ENCODE data around the gene CDH8.
"Not testable (repeated sequence)": the region's sequence is repeated elsewhere in the genome, so short reads cannot be mapped to it uniquely, and the experiment has no call there.

CDH8 gene

DNA sequence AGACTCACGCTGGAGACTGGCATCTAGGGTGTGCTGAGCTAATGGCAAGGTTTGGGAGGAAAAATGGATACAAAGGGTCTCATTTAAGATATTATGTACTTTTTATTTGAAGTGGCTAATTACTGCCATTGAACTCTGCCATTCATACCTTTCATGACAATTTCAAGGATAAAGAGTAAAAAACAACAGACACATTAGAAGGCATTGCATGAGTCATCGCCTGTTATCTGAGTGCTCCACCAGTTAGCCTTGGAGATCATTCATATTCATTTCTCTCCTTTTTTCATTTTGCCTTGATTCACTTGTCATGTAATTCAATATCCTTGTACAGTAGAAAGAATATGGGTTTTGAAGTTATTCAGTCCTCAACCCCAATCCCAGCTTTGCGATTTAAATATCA is 109.5 kb downstream of the CDH8 start:
- DNase-seq: no peak

DNA sequence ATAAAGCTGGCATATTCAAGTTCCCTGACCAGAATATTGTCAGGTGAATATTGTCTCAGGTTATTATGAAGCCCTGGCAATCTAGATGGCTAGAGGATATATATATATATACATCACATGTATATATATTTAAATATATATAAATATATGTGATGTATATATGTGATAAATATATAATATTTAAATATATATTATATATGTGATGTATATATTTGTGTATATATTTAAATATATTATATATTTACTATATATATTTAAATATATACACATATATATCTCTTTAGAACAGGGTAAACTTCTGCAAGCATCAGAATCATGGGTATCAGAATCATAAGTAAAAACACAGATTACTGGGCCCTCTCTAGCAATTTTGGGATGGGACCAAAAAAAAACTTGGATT is 112.6 kb downstream of the CDH8 start:
- no peak for DNase-seq

DNA sequence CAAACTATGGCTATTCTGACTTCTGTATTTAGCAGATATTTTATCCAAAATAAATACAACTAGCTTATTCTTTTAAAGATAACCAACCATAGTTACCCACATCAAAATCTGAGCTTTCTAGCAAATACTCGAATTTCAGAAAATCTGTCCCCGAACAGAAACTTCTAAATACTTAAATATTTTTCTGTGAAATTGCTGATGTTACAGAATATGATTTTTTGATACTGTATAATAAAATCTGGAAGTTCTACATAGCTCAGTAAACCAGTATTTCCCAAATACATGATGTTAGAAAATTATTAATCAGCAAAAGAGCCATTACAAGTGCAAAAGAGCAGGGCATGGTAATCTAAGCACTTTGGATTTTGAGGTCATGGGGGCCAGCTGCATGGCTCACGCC is 114.9 kb downstream of the CDH8 start:
- DNase-seq: no peak

DNA sequence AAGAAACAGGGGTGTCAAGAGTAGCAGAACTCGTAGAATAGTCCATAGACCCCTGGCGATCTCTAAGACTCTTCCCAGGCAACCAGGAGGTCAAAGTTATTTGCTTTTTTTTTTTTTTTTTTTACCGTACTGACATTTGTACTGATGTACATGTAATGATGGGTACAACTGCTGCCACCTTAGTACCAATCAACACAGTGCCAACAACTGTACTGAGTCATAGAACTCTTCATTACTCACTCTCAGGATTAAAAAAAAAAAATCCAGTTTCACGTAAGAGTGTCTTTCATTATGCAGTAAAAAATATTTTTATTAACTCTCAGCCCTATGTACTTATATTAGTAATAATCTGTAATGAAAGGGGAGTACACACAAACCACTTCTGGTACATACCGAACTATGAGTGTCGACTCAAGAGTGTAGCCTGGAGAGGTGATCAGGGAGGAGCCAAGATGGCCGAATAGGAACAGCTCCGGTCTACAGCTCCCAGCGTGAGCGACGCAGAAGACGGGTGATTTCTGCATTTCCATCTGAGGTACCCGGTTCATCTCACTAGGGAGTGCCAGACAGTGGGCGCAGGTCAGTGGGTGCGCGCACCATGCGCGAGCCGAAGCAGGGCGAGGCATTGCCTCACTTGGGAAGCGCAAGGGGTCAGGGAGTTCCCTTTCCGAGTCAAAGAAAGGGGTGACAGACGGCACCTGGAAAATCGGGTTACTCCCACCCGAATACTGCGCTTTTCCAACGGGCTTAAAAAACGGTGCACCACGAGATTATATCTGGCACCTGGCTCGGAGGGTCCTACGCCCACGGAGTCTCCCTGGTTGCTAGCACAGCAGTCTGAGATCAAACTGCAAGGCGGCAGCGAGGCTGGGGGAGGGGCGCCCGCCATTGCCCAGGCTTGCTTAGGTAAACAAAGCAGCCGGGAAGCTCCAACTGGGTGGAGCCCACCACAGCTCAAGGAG is 118.1 kb downstream of the CDH8 start:
- DNase-seq: not testable (repeated sequence)

DNA sequence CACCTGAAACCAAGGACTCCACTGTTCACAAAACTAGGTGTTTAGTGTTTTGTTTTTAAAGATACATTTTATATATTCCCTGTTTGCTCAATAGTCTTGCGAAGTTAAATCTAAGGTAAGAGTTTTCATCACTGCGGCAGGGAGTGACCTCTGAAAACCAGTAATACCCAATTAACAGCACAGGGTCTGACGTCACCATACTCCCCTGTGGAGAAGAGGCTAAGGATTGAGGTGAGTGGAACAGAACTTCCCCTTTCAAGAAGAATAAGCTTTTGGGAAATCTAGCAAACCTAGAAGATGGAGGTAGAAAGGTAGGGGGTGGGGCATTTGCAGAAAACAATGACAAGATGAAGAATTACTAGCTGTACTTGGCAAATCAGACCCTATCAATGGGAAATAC is 120.7 kb downstream of the CDH8 start:
- no peak for DNase-seq

DNA sequence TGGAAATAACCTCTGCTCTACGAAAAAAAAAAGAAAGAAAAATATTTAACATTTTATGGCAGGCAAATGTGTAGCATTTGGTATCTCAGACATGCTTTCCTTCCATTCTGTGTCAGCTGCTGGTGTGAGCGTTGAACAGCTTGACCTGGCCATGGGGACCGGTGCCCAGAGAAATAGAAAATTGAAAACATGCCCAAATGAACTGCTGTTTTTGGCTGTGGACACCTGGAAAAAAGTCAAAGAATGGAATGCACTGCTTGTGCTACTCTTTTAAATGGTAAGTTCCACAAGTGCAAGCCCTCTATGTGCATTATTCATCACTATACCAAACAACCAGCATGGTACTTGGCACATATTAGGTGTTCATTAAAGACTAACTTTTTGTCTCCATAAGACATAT is 127.2 kb downstream of the CDH8 start:
- no peak for DNase-seq

DNA sequence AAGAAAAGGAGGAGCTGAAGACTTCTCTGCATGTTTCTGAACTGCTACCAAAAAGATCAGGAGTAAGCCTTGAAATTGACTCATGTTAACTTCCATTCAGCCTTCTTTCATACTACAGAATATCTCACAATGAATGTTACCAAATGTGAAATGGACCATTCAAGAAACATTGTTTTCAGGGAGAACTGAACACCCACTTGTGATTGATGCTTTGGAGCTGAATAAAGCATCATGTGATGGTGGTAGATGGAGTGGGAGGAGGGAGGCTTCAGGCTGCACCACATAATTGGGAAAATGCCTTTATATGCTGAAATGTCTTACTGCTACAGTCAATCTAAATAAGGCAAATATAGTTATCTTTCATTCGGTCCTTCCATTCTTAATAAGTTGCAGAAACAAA is 127.8 kb downstream of the CDH8 start:
- DNase-seq: no peak

DNA sequence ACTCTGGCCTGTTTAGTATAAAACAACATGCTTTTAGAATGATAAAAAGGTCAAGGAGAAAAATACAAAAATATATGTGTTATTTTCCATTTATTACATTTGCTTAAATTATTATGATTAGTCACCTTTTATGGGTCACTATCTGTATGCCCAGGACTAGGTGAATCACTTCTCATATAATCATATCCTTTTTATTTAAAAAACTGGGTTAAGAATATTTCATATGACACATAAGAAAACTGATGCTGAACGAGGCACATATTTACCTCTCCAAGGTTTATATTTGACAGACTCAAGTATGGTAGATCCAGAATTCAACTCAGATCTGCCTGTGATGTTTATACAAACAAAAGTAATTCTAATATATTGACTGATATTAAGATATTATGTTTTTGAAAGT is 134.5 kb downstream of the CDH8 start:
- DNase-seq: no peak

DNA sequence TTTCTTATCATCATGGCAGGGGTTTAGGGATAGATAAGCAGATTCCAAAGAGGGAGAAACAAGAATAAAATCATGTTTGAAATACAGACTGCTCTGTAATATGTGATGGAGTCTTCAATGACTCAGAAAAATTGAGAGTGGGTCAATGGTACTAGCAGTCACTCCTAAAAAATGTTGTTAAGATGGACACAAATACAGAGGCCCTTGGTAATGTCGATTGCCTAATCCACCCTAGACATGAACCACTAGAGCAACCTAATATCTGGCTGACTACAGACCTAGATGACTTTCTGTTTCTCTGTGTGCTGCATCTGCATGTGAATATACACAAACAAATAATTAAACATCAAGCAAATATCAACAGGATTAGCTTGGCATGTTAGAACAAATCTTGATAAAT is 135.8 kb downstream of the CDH8 start:
- DNase-seq: peak; percentile 75

DNA sequence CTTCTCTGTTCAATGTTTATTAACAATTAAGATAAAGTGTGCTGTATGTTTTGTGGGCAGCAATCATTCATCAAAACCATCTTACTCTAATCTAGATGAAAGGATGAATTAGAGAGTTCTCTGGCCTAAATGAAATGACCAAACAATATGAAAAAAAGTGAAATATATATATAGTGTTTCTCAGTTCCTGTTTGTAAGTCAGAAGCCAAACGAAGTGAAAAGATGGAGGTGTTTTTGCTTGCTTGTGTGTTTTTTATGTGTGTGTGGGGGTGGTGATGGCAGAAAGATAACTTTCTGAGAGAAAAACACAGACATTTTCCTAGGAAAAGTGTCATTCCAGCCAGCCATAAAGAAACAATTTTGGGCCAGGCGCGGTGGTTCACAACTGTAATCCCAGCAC is 138.6 kb downstream of the CDH8 start:
- no peak for DNase-seq

DNA sequence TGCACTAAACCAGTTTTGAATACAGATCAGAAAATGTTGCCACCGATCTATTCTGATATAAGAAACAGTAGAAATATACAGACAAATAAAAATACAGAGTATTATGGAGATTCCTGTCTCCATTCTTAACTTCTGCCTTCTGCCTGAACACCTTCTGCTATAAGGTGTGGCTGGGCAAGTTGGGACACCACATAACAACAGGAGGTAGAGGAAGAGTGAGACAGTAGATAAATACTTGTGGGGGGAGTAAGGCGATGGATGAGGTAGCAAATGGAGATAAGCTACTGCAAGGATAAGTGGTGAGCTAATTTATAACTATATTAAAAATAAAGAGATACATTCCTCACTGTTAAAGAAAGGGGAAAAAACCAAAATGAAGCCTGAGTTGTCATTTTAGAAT is 143.7 kb downstream of the CDH8 start:
- DNase-seq: no peak

DNA sequence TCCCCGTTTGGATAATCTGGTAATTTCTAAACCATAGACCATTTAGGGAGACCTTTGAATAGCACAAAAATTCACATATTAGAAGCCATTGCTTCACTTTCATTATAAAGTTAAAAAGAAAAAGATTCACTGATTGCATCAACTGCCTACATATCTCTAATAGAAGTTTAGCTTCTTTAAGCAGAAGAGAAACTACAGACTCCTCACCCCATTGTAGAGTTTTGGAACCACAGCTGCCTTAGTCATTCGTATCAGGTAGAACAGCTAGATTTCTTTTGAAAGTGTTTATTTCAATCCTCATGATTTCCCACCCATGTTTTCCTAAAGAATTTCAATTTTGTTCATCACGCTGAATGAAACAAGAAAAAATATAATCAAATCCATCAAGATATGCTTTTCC is 144.8 kb downstream of the CDH8 start:
- no peak for DNase-seq

DNA sequence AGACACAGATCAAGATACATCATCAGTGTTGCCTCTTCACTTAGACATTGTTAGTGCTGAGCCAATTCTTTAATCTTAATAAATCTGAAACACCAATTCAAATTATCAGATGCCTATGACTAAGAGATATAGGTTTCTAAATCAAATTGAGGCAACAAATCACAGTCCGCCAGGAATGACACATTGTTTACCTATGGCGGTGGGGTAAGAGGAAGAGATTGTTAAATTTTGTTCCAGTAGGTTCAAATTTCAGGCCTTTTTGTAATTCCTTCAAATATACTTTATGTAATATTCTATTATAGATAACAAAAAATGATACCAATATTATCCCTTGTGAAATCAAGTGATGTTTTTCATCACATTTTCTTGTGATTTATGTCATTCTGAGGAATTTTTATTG is 145.9 kb downstream of the CDH8 start:
- no peak for DNase-seq

DNA sequence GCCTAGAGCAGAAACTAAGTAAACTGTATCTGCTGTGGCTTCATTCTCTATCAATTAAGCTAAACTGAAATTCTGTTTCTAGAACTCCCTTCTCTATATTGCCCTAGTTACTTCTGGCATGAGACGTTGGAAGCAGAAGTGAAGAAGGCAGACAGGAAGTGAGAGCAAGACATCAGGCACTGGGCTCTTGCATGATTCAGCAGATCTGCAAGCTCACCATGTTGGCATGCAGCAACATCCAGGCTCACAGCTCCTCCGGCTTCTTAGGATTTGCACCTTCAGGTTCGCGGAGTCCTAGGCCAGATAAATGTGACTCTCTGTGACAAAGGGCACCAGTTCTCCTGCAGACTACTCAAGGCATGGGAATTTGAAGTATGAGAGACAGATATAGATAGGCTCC is 148.3 kb downstream of the CDH8 start:
- DNase-seq: peak; percentile 81

DNA sequence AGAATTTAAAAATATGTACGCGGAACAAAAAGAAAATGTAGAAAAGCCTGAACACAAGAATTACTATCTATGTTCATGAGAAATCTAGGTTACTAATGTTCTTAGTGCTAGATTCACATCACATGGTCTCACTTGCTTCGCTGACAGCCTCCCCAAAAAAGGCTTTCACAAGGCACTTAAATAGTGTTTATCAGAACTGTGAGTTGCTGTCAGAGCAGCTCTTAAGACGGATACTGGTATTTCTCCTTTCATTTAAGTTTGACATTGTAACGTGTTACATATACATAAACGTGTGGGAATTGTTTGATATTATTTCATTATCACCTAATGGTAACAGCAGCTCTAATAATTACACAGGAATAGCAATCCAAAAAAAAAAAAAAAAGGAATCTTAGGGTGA is 150.9 kb downstream of the CDH8 start:
- no peak for DNase-seq

DNA sequence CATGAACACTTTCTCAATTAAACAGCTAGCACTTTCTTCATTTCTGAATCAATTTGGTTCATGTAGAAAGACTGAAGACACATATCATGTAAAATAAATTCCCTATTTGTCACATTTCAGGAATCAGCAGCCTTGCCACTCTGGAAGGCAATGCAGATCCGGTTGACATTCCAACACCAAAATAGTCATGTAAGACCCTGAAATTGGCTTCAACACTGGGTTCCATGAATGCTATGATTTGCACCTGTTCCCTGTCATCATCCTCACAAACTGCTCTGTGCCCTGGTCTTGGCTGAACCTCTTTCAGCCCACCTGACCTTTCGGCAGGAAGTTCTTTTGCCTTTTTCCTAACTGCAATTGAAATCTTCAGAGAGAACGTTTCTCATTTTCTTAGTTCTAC is 156.9 kb downstream of the CDH8 start:
- DNase-seq: no peak

DNA sequence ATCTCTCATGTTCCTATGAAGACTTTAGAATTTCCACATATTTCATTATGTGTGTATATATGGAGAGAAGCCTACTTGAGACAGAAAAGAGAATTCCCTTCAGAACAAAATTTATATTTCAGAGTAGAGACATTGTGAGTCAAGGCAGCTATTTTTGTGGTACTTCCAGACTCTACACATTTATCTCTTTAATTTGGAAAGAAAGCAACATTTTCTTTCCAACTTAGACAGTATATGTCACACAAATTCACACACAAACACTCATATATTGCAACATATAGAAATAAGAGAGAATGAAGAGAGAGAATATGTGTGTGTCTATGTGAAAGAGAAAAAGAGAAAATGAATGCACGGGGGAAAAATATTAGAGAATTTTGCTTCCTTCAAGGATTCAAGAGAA is 158.8 kb downstream of the CDH8 start:
- DNase-seq: peak; percentile 11

DNA sequence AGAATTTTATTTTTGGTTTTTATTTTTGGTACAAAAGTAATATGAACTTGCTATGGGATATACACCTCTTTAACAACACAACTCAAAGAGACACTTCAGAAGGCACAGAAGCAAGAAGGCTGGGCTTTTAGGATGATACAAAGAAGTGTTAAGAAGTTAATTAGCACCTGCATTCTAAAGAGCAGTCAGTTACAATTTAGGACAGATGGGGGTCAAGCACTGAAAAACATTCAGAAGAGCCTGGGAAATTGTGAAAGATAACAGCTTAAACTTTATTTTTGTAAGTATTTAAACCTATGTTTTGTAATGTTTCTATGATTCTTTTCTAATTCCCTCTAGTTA is 163.5 kb downstream of the CDH8 start:
- DNase-seq: no peak

DNA sequence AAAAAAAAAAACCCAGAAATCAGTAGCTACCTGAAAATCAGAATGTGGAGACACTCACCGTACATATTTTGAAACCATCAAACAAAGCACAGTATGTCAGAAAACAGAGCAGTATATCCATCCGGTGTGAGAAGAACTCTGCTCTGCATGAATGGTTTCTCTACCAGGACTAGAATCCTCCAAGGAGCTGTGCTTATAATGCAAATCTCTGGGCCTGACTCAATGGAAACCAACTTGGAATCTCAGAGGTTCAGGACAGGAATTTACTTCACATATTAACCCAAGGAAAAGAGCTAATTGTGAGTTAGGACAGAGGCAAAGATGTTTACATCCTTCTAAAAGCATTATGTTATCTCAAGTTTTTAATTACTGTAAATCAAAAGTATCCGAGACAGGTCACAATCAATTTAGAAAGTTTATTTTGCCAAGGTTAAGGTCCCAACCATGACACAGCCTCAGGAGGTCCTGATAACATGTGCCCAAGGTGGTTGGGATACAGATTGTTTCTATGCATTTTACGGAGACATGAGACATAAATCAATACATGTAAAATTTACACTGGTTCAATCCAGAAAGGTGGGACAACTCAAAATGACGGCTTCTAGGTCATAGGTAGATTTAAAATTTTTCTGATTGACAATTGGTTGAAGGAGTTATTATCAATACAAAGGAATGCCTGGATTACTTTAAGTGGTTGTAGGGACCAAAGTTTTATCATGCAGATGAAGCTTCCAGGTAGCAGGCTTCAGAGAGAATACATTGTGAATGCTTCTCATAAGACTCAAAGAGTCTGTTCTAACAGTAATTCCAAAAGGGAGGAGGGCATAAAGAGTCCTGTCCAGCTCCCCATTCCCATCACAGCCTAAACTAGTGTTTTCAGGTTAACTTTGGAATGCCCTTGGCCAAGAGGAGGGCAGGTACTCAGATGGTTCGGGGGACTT is 164.1 kb downstream of the CDH8 start:
- DNase-seq: no peak

DNA sequence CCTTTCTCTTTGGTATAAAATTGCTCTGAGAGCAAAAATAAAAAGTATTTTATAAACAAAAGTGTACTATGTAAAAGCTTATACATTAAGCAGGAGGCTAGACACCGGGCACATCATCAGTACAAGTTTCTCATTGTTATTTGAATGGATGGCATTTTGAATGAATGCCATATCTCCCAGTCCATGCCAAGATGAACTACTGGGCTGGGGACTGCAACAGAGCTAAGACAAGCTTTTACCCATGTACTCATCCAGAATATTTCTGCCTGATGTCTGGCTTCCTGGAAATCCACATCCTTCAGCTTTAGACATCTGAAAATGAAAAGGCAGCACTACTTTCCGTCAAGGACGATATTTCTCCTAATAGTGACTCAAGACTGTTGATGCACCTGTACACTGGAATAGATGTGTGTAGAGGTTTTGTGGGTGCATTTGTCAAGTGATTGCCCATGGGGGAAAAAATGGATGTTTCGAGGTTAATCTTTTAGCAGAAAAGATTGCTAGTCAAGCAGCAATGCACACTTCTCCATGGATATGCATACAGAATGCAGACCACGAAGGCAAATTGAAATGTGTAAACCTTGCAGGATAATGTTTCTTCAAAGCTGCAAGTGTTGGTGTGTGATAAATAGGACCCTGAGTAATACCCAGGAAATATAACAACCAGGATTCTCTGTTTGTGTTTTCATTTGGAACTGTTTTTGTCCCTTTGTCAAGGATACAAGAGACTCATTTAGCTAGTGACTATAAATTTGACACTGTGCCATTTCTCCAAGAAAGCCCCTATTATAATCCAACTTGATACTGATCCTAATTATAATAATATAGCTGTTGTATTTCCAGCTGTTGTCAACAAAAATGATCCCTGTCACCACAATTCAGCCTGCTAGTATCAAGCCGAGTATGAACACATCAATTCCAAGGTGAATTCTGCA is 173.8 kb downstream of the CDH8 start:
- no peak for DNase-seq

DNA sequence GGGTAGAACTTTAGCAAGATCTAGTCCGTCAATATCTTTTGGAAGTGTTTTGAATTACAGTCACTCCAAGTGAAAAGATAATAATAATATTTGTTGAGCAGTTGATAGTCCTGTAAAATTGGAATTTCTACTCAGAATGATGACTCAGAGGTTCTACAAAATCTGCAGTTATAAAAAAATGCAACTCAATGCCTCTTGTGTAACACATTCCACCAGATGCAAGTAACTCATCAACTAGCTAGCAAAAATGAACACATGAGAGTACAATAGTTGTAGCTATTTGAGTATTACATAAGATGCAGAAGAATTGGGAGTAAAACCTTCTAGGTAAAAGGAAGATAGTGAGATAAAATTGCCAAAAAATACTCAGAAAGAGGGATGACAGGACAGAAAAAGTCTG is 177.2 kb downstream of the CDH8 start:
- DNase-seq: peak; percentile 72

DNA sequence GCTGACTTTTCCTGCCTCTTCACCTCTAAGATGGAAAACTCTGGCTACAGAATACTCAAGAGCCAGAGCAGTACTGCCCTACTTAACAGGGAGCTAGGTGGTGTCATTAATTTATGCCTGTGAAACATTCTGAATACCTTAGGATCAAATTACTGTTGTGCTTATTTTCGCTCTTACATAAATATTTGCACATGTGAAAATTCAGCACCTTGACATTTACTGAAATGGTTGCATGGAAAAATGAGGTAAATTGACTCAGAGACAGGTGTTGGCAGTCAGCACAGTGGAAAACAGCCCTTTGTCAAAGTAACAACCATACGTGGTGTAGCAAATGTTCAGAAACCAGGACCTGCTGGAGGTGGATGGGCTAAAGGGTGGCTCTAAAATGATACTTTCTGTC is 193.6 kb downstream of the CDH8 start:
- DNase-seq: no peak
